GM13976 (cell line): Measurements from ENCODE around the gene GNG2.

Source experiments
- DNase-seq: peaks from one replicate; pipeline ENCODE4 v3.0.0; 2012; ENCODE audit warnings: low spot score
- CTCF ChIP-seq: IDR thresholded peaks from 2 replicates; pipeline ENCODE4 v1.5.1; 2012; ENCODE audit warnings: borderline replicate concordance, mild to moderate bottlenecking; ENCODE audit not compliant: insufficient read depth; ENCODE audit errors: extremely low read depth, missing control alignments, control extremely low read depth
- in situ Hi-C: fragments of 300-500 bp; cut with MboI; formaldehyde crosslinking; loops from one replicate; pipeline ENCODE4 v1.12.0; 2022; ENCODE audit warnings: low sequenced_read_pairs, mixed read lengths, inconsistent platforms; ENCODE audit not compliant: unreplicated experiment

The GNG2 gene

GRCh38 chr14:52007211-52007610, 146.8 kb downstream of the GNG2 start:
- in situ Hi-C loops = no loop called here
- no peak for TF ChIP-seq CTCF
- DNase-seq = no peak

- in situ Hi-C loops = no loop called here
- TF ChIP-seq CTCF = no peak
- DNase-seq = no peak
Measured at GRCh38 chr14:52007637-52008036, 147.2 kb downstream of the GNG2 start.

- no peak for TF ChIP-seq CTCF
- in situ Hi-C loops = no loop called here
- DNase-seq = no peak
Measured at GRCh38 chr14:52008136-52008535, 147.7 kb downstream of the GNG2 start.

- no peak for DNase-seq
- no peak for TF ChIP-seq CTCF
- in situ Hi-C loops = no loop called here
Measured at GRCh38 chr14:52010173-52010693, 149.8 kb downstream of the GNG2 start.

- TF ChIP-seq CTCF = no peak
- in situ Hi-C loops = no loop called here
Measured at GRCh38 chr14:52011523-52011922, 151.1 kb downstream of the GNG2 start.

GRCh38 chr14:52012635-52013034, 152.2 kb downstream of the GNG2 start:
- DNase-seq = no peak
- no peak for TF ChIP-seq CTCF
- in situ Hi-C loops = no loop called here

More at GRCh38 chr14:52011523-52011922, 151.1 kb downstream of the GNG2 start:
- no peak for DNase-seq
